Liver (tissue), 9 donors: ENCODE results near the gene ORAI3. TPM values are rescaled to one million over a fixed set of nuclear protein-coding genes. Genes with fewer than 3 reads are reported as not detected.

Experiments
- DNase-seq: peaks from one replicate; pipeline ENCODE4 v3.0.0-alpha.2; 2017; ENCODE audit warnings: low spot score
- H3K27ac ChIP-seq, 2 donors: one replicate each; pipeline ENCODE4 v1.7.0; 2013; ENCODE audit warnings: inconsistent platforms in 2 of 2, low read length in 2 of 2, control low read depth in 1 of 2, low read depth in 1 of 2, mild to moderate bottlenecking in 1 of 2
- H3K27me3 ChIP-seq, 4 donors: one replicate each; pipeline versions ENCODE4 v1.6.1 to v1.7.0; 2013; ENCODE audit warnings: low read length in 3 of 4, inconsistent platforms in 1 of 4, mild to moderate bottlenecking in 1 of 4, moderate library complexity in 1 of 4; ENCODE audit not compliant: control insufficient read depth in 4 of 4, insufficient read depth in 4 of 4
- H3K36me3 ChIP-seq, 4 donors: one replicate each; pipeline versions ENCODE4 v1.6.1 to v1.7.0; 2013; ENCODE audit warnings: low read length in 3 of 4, mild to moderate bottlenecking in 3 of 4, low read depth in 1 of 4, moderate library complexity in 1 of 4; ENCODE audit not compliant: control insufficient read depth in 4 of 4, insufficient read depth in 3 of 4
- H3K4me1 ChIP-seq, 4 donors: one replicate each; pipeline versions ENCODE4 v1.6.1 to v1.7.0; 2013; ENCODE audit warnings: low read length in 3 of 4, mild to moderate bottlenecking in 3 of 4, moderate library complexity in 1 of 4; ENCODE audit not compliant: control insufficient read depth in 4 of 4, insufficient read depth in 4 of 4
- H3K4me3 ChIP-seq, 3 donors: one replicate each; pipeline versions ENCODE4 v1.6.1 to v1.7.0; 2013; ENCODE audit warnings: low read length in 3 of 3, control low read depth in 1 of 3, low read depth in 1 of 3, mild to moderate bottlenecking in 1 of 3
- H3K9ac ChIP-seq, 2 donors: one replicate each; pipeline ENCODE4 v1.7.0; 2013; ENCODE audit warnings: low read length in 2 of 2, mild to moderate bottlenecking in 2 of 2, moderate library complexity in 2 of 2, control low read depth in 1 of 2, low read depth in 1 of 2
- H3K9me3 ChIP-seq, 4 donors: one replicate each; pipeline versions ENCODE4 v1.6.1 to v1.7.0; 2013; ENCODE audit warnings: low read length in 3 of 4; ENCODE audit not compliant: control insufficient read depth in 4 of 4
- ATF3 ChIP-seq: IDR thresholded peaks from 2 replicates; pipeline ENCODE4 v1.6.1; 2016; ENCODE audit warnings: antibody characterized with exemption
- EGR1 ChIP-seq, 2 donors: IDR thresholded peaks; 2 replicates each; pipeline ENCODE4 v1.6.1; 2016 to 2018; ENCODE audit warnings: antibody characterized with exemption in 2 of 2, low read depth in 2 of 2
- FOXA1 ChIP-seq: IDR thresholded peaks from 2 replicates; pipeline ENCODE4 v1.6.1; 2016; ENCODE audit warnings: antibody characterized with exemption
- FOXA2 ChIP-seq: IDR thresholded peaks from 2 replicates; pipeline ENCODE4 v1.6.1; 2016; ENCODE audit warnings: antibody characterized with exemption
- GABPA ChIP-seq, 2 donors: IDR thresholded peaks in 1 of 2; conservative IDR thresholded peaks in 1 of 2; 2 replicates each; pipeline ENCODE4 v1.6.1; 2016; ENCODE audit warnings: antibody characterized with exemption in 2 of 2, mild to moderate bottlenecking in 1 of 2, moderate library complexity in 1 of 2
- HNF4A ChIP-seq, 2 donors: conservative IDR thresholded peaks; 2 replicates each; pipeline ENCODE4 v1.6.1; 2016; ENCODE audit warnings: antibody characterized with exemption in 2 of 2, mild to moderate bottlenecking in 2 of 2
- HNF4G ChIP-seq: IDR thresholded peaks from 2 replicates; pipeline ENCODE4 v1.6.1; 2016; ENCODE audit warnings: antibody characterized with exemption
- JUND ChIP-seq, 2 donors: IDR thresholded peaks; 2 replicates each; pipeline ENCODE4 v1.6.1; 2016; ENCODE audit warnings: antibody characterized with exemption in 2 of 2
- NR2F2 ChIP-seq: IDR thresholded peaks from 2 replicates; pipeline ENCODE4 v1.6.1; 2016; ENCODE audit warnings: antibody characterized with exemption
- RAD21 ChIP-seq, 2 donors: IDR thresholded peaks; 2 replicates each; pipeline ENCODE4 v1.6.1; 2016; ENCODE audit warnings: antibody characterized with exemption in 2 of 2, mild to moderate bottlenecking in 2 of 2
- RXRA ChIP-seq, 2 donors: IDR thresholded peaks; 2 replicates each; pipeline ENCODE4 v1.6.1; 2017 to 2018; ENCODE audit warnings: antibody characterized with exemption in 2 of 2, mild to moderate bottlenecking in 1 of 2
- SP1 ChIP-seq: IDR thresholded peaks from 2 replicates; pipeline ENCODE4 v1.6.1; 2018; ENCODE audit warnings: antibody characterized with exemption, mild to moderate bottlenecking
- TAF1 ChIP-seq: conservative IDR thresholded peaks from 2 replicates; pipeline ENCODE4 v1.6.1; 2016; ENCODE audit warnings: antibody characterized with exemption, mild to moderate bottlenecking
- YY1 ChIP-seq: IDR thresholded peaks from 2 replicates; pipeline ENCODE4 v1.6.1; 2016; ENCODE audit warnings: antibody characterized with exemption, mild to moderate bottlenecking
- WGBS: extraction: QIAGEN DNeasy Blood & Tissue Kit; methylation state at CpG from one replicate; pipeline ENCODE4 v1.1.7; 2013; 5-methylcytosine and 5-hydroxymethylcytosine counted together
- polyA plus RNA-seq, 2 donors: library from polyadenylated mRNA; stranded (reverse) in 1 of 2; unstranded in 1 of 2; fragments of 200-250 nt in 1 of 2; fragments of >200 nt in 1 of 2; fragmentation: Nextera tagmentation in 1 of 2; extraction: Ambion mirVana in 1 of 2; gene quantifications; one replicate each; pipeline versions ENCODE4 v1.2.1 to v1.2.3, GENCODE V29; 2013 to 2015
- total RNA-seq, 2 donors: library from RNA; depleted of rRNA; stranded (reverse); fragments of >200 nt; gene quantifications; one replicate each; pipeline ENCODE4 v1.2.3, GENCODE V29; 2014
- TF ChIP-seq, protein P1 (sequence below): IDR thresholded peaks from 2 replicates; pipeline ENCODE4 v1.6.1; 2016; ENCODE audit warnings: antibody characterized with exemption, mild to moderate bottlenecking
- TF ChIP-seq, protein P2 (sequence below): IDR thresholded peaks from 2 replicates; pipeline ENCODE4 v1.6.1; 2016; ENCODE audit warnings: antibody characterized with exemption
- TF ChIP-seq, protein P3 (sequence below): IDR thresholded peaks from 2 replicates; pipeline ENCODE4 v1.6.1; 2016; ENCODE audit warnings: antibody characterized with exemption
- TF ChIP-seq, protein P4 (sequence below): fragments of 150-350 bp; IDR thresholded peaks from 2 replicates; pipeline ENCODE4 v1.5.1; 2017; ENCODE audit warnings: improper control_type of control experiment, low read depth, low read length; ENCODE audit not compliant: missing input control
- donor health status: healthy.
- donor health status: healthy.
- donor health status: healthy.
- donor health status: healthy.
- donor health status: healthy.

The ORAI3 gene
- total and polyA plus RNA-seq, 4 donors = 26.6 to 39.1 (median 31.4) TPM

DNA sequence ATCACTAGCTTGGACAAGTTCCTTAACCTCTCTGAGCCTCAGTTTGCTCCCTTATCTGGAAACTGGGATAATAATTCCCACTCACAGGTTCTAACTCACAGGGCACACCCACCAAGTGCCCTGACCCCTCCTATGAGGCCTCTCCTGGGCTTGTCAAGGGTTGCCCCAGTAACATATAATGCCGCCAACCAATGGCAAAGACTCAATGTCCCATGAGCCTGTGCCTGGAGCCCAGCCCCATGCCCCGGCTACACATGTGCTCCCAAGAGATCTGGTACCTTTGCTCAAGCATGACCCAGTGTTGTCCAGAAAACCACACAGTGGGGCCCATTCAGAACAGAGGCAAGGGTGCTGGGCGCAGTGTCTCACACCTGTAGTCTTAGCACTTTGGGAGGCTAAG is 34.0 kb upstream of the ORAI3 start:
- Histone ChIP-seq H3K9me3 (no peaks in the 10 kb centered on the region), H3K4me3 (no peak overlapping the region), H3K9ac (no peak overlapping the region), H3K27ac (no peak overlapping the region), H3K4me1 (no peaks in the 10 kb centered on the region), H3K36me3 (no peaks in the 10 kb centered on the region), H3K27me3 (no peaks in the 10 kb centered on the region)
- DNase-seq = no peak
- TF ChIP-seq EGR1 (IDR thresholded peaks at IDR 0.05; ENCODE audit: low read depth in 2 of 2) = no peak
- TF ChIP-seq, protein P1, sequence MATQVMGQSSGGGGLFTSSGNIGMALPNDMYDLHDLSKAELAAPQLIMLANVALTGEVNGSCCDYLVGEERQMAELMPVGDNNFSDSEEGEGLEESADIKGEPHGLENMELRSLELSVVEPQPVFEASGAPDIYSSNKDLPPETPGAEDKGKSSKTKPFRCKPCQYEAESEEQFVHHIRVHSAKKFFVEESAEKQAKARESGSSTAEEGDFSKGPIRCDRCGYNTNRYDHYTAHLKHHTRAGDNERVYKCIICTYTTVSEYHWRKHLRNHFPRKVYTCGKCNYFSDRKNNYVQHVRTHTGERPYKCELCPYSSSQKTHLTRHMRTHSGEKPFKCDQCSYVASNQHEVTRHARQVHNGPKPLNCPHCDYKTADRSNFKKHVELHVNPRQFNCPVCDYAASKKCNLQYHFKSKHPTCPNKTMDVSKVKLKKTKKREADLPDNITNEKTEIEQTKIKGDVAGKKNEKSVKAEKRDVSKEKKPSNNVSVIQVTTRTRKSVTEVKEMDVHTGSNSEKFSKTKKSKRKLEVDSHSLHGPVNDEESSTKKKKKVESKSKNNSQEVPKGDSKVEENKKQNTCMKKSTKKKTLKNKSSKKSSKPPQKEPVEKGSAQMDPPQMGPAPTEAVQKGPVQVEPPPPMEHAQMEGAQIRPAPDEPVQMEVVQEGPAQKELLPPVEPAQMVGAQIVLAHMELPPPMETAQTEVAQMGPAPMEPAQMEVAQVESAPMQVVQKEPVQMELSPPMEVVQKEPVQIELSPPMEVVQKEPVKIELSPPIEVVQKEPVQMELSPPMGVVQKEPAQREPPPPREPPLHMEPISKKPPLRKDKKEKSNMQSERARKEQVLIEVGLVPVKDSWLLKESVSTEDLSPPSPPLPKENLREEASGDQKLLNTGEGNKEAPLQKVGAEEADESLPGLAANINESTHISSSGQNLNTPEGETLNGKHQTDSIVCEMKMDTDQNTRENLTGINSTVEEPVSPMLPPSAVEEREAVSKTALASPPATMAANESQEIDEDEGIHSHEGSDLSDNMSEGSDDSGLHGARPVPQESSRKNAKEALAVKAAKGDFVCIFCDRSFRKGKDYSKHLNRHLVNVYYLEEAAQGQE = no peak
- TF ChIP-seq, protein P2, sequence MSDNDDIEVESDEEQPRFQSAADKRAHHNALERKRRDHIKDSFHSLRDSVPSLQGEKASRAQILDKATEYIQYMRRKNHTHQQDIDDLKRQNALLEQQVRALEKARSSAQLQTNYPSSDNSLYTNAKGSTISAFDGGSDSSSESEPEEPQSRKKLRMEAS = no peak
- TF ChIP-seq, protein P3, sequence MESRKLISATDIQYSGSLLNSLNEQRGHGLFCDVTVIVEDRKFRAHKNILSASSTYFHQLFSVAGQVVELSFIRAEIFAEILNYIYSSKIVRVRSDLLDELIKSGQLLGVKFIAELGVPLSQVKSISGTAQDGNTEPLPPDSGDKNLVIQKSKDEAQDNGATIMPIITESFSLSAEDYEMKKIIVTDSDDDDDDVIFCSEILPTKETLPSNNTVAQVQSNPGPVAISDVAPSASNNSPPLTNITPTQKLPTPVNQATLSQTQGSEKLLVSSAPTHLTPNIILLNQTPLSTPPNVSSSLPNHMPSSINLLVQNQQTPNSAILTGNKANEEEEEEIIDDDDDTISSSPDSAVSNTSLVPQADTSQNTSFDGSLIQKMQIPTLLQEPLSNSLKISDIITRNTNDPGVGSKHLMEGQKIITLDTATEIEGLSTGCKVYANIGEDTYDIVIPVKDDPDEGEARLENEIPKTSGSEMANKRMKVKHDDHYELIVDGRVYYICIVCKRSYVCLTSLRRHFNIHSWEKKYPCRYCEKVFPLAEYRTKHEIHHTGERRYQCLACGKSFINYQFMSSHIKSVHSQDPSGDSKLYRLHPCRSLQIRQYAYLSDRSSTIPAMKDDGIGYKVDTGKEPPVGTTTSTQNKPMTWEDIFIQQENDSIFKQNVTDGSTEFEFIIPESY = no peak
- TF ChIP-seq HNF4G = no peak
- TF ChIP-seq, protein P4, sequence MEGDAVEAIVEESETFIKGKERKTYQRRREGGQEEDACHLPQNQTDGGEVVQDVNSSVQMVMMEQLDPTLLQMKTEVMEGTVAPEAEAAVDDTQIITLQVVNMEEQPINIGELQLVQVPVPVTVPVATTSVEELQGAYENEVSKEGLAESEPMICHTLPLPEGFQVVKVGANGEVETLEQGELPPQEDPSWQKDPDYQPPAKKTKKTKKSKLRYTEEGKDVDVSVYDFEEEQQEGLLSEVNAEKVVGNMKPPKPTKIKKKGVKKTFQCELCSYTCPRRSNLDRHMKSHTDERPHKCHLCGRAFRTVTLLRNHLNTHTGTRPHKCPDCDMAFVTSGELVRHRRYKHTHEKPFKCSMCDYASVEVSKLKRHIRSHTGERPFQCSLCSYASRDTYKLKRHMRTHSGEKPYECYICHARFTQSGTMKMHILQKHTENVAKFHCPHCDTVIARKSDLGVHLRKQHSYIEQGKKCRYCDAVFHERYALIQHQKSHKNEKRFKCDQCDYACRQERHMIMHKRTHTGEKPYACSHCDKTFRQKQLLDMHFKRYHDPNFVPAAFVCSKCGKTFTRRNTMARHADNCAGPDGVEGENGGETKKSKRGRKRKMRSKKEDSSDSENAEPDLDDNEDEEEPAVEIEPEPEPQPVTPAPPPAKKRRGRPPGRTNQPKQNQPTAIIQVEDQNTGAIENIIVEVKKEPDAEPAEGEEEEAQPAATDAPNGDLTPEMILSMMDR = no peak
- no peak for TF ChIP-seq YY1
- TF ChIP-seq RXRA (IDR thresholded peaks at IDR 0.05) = no peak
- TF ChIP-seq TAF1 = no peak
- TF ChIP-seq FOXA2 = no peak
- TF ChIP-seq ATF3 = no peak
- no peak for TF ChIP-seq FOXA1
- TF ChIP-seq JUND (IDR thresholded peaks at IDR 0.05) = no peak
- no peak for TF ChIP-seq RAD21 (IDR thresholded peaks at IDR 0.05)
- TF ChIP-seq GABPA (IDR thresholded peaks at IDR 0.05 in 1 of 2, conservative IDR thresholded peaks at IDR 0.05 in 1 of 2) = no peak
- TF ChIP-seq SP1 = no peak
- TF ChIP-seq HNF4A (conservative IDR thresholded peaks at IDR 0.05) = no peak
- no peak for TF ChIP-seq NR2F2
- 97% methylated on average over 3 of the region's 3 CpGs for WGBS
